ENCODE results near the gene RAPSN.

Gene RAPSN

GRCh38 chr11:47413351-47413750 lies 35.6 kb downstream of the RAPSN start:
- TF ChIP-seq GATA2 (IDR thresholded peaks at IDR 0.05; ENCODE audit: low read depth, low read length) = no peak
- no peak for TF ChIP-seq GATA3 (IDR thresholded peaks at IDR 0.05; ENCODE audit: low read depth, low read length)

GRCh38 chr11:47411884-47412746 lies 36.8 kb downstream of the RAPSN start:
- TF ChIP-seq GATA3 (IDR thresholded peaks at IDR 0.05; ENCODE audit: low read depth, low read length) = no peak
- TF ChIP-seq GATA2 (IDR thresholded peaks at IDR 0.05; ENCODE audit: low read depth, low read length) = no peak

- TF ChIP-seq GATA2 (IDR thresholded peaks at IDR 0.05; ENCODE audit: low read depth, low read length) (no peak), GATA3 (IDR thresholded peaks at IDR 0.05; ENCODE audit: low read depth, low read length) (no peak)
These were observed 38.3 kb downstream of the RAPSN start for GRCh38 chr11:47410370-47411264.

GRCh38 chr11:47409440-47410369 lies 39.2 kb downstream of the RAPSN start:
- TF ChIP-seq GATA3 (IDR thresholded peaks at IDR 0.05; ENCODE audit: low read depth, low read length) (no peak), GATA2 (IDR thresholded peaks at IDR 0.05; ENCODE audit: low read depth, low read length) (no peak)

DNA sequence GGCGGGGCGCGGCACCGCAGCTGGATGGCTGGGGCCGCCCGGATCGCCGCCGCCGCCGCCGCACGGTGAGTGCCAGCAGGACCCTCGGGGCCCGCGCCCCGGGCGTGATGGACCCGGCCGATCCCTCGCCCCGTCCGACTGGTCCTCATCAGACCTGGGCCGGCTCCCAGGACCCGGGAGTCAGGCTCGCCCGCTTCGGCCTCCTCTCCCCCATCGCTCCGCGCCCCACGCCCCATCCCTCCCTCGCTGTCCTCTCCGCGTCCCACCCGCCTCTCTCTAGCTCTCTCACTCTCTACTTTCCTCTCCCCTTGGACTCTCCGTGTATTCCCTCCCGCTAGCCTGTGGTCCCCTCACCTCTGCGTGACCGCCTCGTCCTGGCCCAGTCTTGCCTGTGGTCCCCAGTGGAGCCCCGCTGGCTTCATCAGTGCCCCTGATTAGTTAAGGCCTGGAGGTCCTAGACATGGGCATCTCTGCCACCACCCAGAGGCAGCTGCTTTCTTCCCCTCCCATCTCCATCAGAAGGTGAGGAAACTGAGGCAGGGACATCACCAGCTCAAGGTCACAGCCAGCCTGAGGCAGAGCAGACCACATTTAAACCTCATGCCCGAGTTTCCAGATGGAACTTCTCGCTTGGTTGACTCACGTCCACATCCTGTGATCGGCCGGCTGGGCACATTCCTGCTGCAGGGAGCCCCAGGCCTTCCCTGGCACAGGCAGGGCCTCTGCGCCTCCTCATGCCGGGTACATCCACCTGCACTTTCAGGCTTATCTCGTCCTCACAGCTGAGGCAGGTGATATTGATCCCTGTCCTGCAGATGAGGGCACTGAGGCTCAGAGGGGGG lies 40.1 kb downstream of the RAPSN start:
- TF ChIP-seq GATA3 (IDR thresholded peaks at IDR 0.05; ENCODE audit: low read depth, low read length) (no peak), GATA2 (IDR thresholded peaks at IDR 0.05; ENCODE audit: low read depth, low read length) (peak; percentile 67)

GRCh38 chr11:47407746-47408590 lies 41.0 kb downstream of the RAPSN start, which contains the start of gene SLC39A13:
SLC39A13 (plus strand) TSS chr11:47408590; CDS start chr11:47410095, 1,505 bp downstream.
- TF ChIP-seq GATA2 (IDR thresholded peaks at IDR 0.05; ENCODE audit: low read depth, low read length) (no peak), GATA3 (IDR thresholded peaks at IDR 0.05; ENCODE audit: low read depth, low read length) (no peak)

DNA sequence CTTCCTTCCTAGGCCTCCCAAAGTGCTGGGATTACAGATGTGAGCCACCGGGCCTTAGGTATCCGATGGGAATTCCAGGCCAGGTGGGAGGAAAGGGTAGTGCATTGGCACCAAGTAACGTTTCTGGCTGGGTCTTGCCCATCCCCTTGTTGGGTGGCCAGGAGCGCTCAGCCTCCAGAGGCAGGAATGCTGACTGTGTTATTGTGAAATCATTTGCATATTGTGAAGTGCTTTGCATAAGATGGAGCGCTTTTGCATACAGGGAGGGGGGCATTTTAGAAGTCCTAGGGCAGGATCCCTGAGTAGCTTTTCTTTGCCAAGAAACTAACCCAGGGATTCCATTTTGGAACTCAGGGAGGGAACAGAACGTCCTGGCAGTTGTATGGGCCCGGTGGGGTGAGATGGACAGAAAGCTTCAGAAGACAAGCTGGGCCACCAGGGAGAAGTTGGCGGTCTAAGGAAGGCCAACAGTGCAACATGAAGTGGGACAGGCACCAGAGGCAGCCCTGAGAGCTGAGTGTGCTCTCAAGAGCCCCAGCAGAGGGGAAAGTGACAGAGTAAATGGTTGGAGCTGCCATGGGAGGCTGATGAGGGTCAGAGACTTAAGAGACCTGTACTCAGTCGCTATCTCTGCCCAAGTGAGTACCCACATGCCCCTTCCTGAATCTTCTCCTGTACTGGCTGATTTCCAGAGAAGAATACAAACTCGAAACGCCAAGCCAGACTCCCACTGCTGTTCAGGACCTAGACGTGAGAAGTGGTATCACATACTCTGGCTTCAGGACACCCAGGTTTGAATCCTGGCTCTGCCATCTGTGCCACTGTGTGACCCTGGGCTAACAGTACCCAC lies 41.8 kb downstream of the RAPSN start:
- no peak for TF ChIP-seq GATA2 (IDR thresholded peaks at IDR 0.05; ENCODE audit: low read depth, low read length)
- no peak for TF ChIP-seq GATA3 (IDR thresholded peaks at IDR 0.05; ENCODE audit: low read depth, low read length)

DNA sequence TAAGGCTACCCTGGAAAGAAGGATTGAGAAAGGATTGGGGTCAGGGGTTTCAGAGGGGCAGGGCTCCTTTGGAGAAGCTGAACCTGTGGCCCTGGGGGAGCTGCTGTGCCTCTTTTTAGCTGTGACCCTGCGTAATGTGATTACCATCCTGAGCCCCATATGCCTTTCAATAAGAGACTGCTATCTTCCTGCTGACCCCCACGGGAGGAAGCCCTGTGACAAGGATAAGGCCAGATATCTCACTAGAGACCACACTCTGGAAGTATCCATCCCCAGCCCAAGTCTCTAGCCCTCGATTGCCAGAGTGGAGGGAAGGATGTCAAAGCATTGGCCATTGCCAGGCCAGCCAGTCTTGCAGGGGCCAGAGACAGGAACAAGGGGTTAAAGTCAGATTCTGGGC lies 45.4 kb downstream of the RAPSN start:
- TF ChIP-seq GATA3 (IDR thresholded peaks at IDR 0.05; ENCODE audit: low read depth, low read length) (no peak), GATA2 (IDR thresholded peaks at IDR 0.05; ENCODE audit: low read depth, low read length) (no peak)

DNA sequence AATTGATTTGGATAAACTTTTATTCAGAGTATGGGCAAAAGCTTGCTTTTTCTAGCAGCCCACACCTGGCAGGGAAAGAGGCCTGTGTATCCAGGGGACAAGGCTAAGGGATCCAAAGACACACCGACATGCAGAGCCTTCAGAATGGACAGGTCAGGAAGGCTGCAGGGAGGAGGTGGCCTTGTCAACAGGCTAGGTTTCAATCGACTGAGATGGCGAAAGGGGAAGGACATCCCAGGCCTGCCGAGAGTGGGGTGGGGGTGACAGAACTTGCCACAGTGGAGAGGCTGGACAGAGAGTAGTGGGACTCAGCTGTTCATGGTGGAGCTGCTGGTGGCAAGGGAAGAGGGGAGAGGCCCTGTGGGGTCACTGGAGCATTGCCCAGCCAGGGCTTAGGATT lies 45.8 kb downstream of the RAPSN start:
- no peak for TF ChIP-seq GATA2 (IDR thresholded peaks at IDR 0.05; ENCODE audit: low read depth, low read length)
- no peak for TF ChIP-seq GATA3 (IDR thresholded peaks at IDR 0.05; ENCODE audit: low read depth, low read length)

DNA sequence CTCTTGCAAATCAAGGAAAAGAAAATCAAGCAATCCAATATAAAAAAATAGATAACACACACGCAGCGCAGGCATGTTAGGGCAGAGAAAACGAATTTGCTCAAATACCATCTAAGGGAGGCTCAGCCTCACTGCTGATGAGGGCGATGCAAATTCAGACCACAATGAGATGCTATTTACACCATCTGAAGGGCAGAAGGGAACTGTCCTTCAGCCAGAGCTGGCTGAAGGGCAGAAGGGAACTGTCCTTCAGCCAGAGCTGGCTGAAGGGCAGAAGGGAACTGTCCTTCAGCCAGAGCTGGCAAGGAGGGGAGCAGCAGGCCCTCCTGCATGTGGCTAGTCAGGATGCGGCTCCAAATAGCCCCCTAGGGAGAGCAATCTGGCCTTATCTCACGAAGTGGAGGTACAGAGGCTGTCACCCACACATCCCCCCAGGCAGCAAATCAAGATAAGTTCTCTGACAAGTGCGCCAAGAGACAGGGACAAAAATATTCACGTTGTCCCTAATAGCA lies 48.1 kb downstream of the RAPSN start:
- TF ChIP-seq GATA3 (IDR thresholded peaks at IDR 0.05; ENCODE audit: low read depth, low read length) (no peak), GATA2 (IDR thresholded peaks at IDR 0.05; ENCODE audit: low read depth, low read length) (peak; percentile 95)
